ENCODE measurements around the gene ARID1A.

- TF ChIP-seq CTCF (optimal IDR thresholded peaks at IDR 0.05 in 1 of 3, IDR thresholded peaks at IDR 0.05 in 1 of 3, conservative IDR thresholded peaks at IDR 0.05 in 1 of 3; ENCODE audit: extremely low read depth in 1 of 3, insufficient read depth in 2 of 3, low read length in 3 of 3) (no peak), EZH2 (IDR thresholded peaks at IDR 0.05; ENCODE audit: low read length) (no peak)
Observed at GRCh38 chr1:26731233-26731902, 35.6 kb downstream of the ARID1A start.

All from keratinocyte (primary cell).